ENCODE results near the gene EVA1C.

DNA sequence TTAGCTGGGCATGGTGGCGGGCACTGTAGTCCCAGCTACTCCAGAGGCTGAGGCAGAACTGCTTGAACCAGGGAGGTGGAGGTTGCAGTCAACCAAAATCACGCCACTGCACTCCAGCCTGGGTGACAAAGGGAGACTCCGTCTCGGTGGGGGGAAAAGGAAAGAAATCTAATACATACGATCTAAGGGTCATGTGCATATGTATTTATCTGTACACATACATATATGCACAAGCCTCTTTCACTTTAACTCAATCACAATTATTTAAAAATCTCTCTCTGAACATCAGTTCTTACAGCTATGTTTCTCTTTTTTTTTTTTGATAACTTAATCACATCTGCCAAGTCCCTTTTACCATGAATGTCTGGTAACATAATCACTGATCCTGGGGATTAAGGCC is 34.7 kb downstream of the EVA1C start:
- TF ChIP-seq POLR2A (IDR thresholded peaks at IDR 0.05) (no peak), EP300 (IDR thresholded peaks at IDR 0.05) (no peak)

Data from ovary (tissue), 1 donor.